Measurements from ENCODE around the gene TRAF3IP1. TPM values are rescaled to one million over a fixed set of nuclear protein-coding genes. Genes with fewer than 3 reads are reported as not detected.
"Not testable (repeated sequence)": the region's sequence is repeated elsewhere in the genome, so short reads cannot be mapped to it uniquely, and the experiment has no call there.

Gene TRAF3IP1
- total RNA-seq, 4 donors from 2014 or later: 8.5 to 20.8 (median 10.9) TPM

- DNase-seq: no peak
- H3K4me1 ChIP-seq: no peaks in the 10 kb centered on the region
- intact Hi-C loops (cut with DNase I; ENCODE audit: low total_unique reads) (no loop called here), in situ Hi-C loops (cut with MboI; ENCODE audit: low sequenced_read_pairs in 4 of 4) (no loop called here)
- H3K27ac ChIP-seq: no peak overlapping the region
- H3K9me3 ChIP-seq: no peaks in the 10 kb centered on the region
- no peak for ATAC-seq
- no peak overlapping the region for H3K4me3 ChIP-seq
- H3K27me3 ChIP-seq: no peaks in the 10 kb centered on the region
- TF ChIP-seq POLR2A (IDR thresholded peaks at IDR 0.05) (no peak), CTCF (IDR thresholded peaks at IDR 0.05 in 4 of 5, conservative IDR thresholded peaks at IDR 0.05 in 1 of 5) (no peak)
- peaks cover 0 to 3% of the 10 kb centered on the region in 2 donors for H3K36me3 ChIP-seq
Measured at GRCh38 chr2:238403632-238404405, 83.5 kb downstream of the TRAF3IP1 start.

GRCh38 chr2:238404406-238405216 lies 84.3 kb downstream of the TRAF3IP1 start:
- no peak for TF ChIP-seq CTCF (IDR thresholded peaks at IDR 0.05 in 4 of 5, conservative IDR thresholded peaks at IDR 0.05 in 1 of 5)
- TF ChIP-seq POLR2A (IDR thresholded peaks at IDR 0.05): no peak

GRCh38 chr2:238405217-238405555 lies 84.9 kb downstream of the TRAF3IP1 start:
- DNase-seq; H3K4me3 ChIP-seq; H3K27ac ChIP-seq; ATAC-seq; in situ Hi-C loops (cut with MboI; ENCODE audit: low sequenced_read_pairs in 4 of 4); H3K27me3 ChIP-seq; H3K36me3 ChIP-seq; H3K4me1 ChIP-seq; H3K9me3 ChIP-seq; intact Hi-C loops (cut with DNase I; ENCODE audit: low total_unique reads): not testable (repeated sequence)

More at GRCh38 chr2:238404406-238405216, 84.3 kb downstream of the TRAF3IP1 start:
- Histone ChIP-seq H3K27me3 (no peaks in the 10 kb centered on the region), H3K4me1 (no peaks in the 10 kb centered on the region), H3K9me3 (no peaks in the 10 kb centered on the region), H3K36me3 (peaks cover 0 to 3% of the 10 kb centered on the region in 2 donors), H3K27ac (no peak overlapping the region), H3K4me3 (no peak overlapping the region)
- DNase-seq (no peak), ATAC-seq (no peak)
- in situ Hi-C loops (cut with MboI; ENCODE audit: low sequenced_read_pairs in 4 of 4): no loop called here
- intact Hi-C loops (cut with DNase I; ENCODE audit: low total_unique reads): no loop called here

- Histone ChIP-seq H3K36me3 (peaks cover 0 to 3% of the 10 kb centered on the region in 2 donors), H3K4me3 (no peak overlapping the region), H3K9me3 (no peaks in the 10 kb centered on the region), H3K27me3 (no peaks in the 10 kb centered on the region), H3K27ac (no peak overlapping the region), H3K4me1 (no peaks in the 10 kb centered on the region)
- intact Hi-C loops (cut with DNase I; ENCODE audit: low total_unique reads): no loop called here
- no peak for TF ChIP-seq POLR2A (IDR thresholded peaks at IDR 0.05)
- no peak for TF ChIP-seq CTCF (IDR thresholded peaks at IDR 0.05 in 4 of 5, conservative IDR thresholded peaks at IDR 0.05 in 1 of 5)
- no peak for DNase-seq
- in situ Hi-C loops (cut with MboI; ENCODE audit: low sequenced_read_pairs in 4 of 4): no loop called here
- ATAC-seq: no peak
Measured at GRCh38 chr2:238406221-238406997, 86.1 kb downstream of the TRAF3IP1 start.

GRCh38 chr2:238406998-238407285 lies 86.6 kb downstream of the TRAF3IP1 start:
- Histone ChIP-seq H3K4me1 (no peaks in the 10 kb centered on the region), H3K9me3 (no peaks in the 10 kb centered on the region), H3K27me3 (no peaks in the 10 kb centered on the region), H3K36me3 (peaks cover 0 to 3% of the 10 kb centered on the region in 2 donors), H3K4me3 (no peak overlapping the region), H3K27ac (no peak overlapping the region)
- intact Hi-C loops (cut with DNase I; ENCODE audit: low total_unique reads) (no loop called here), in situ Hi-C loops (cut with MboI; ENCODE audit: low sequenced_read_pairs in 4 of 4) (no loop called here)
- no peak for ATAC-seq
- no peak for DNase-seq
- TF ChIP-seq POLR2A (IDR thresholded peaks at IDR 0.05) (no peak), CTCF (IDR thresholded peaks at IDR 0.05 in 4 of 5, conservative IDR thresholded peaks at IDR 0.05 in 1 of 5) (no peak)
